ENCODE data around the gene NEUROD2.

Gene NEUROD2

DNA sequence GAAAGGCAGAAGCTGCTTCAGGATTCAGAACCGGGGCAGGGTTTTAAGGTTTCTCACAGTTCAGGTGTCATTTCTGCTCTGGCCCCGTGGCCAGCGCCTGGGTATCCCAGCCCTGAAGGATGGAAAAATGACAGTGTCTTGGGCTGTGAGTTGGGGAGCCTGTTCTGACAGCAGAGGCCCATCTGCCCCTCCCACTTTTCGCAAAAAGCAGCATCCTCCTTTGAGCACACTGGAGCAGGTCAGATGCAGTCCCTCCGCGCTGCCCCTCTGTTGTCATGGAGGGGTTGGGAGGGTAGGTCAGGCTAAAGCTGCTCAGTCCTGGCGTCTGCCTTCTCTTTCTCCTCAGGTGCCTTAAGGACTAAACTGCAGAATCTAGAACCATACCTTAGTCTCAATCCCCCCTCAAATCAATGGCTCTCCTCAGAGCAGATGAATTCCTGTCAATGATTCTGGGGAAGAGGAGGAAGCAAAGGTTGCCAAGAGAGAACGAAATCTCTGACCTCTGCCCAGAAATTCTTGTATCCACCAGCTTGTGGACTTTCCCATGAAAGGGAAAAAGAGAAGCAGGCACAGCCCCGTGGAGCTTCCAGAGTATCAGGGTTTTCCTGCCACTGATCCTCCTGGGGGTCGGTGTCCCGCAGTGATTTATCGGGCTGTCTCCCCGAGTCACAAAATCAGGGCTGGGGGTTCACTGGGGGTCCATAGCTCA, 7.3 kb downstream of the NEUROD2 start:
- H3K4me3 Mint-ChIP-seq, result no peak overlapping the region
- TF ChIP-seq, protein P1, sequence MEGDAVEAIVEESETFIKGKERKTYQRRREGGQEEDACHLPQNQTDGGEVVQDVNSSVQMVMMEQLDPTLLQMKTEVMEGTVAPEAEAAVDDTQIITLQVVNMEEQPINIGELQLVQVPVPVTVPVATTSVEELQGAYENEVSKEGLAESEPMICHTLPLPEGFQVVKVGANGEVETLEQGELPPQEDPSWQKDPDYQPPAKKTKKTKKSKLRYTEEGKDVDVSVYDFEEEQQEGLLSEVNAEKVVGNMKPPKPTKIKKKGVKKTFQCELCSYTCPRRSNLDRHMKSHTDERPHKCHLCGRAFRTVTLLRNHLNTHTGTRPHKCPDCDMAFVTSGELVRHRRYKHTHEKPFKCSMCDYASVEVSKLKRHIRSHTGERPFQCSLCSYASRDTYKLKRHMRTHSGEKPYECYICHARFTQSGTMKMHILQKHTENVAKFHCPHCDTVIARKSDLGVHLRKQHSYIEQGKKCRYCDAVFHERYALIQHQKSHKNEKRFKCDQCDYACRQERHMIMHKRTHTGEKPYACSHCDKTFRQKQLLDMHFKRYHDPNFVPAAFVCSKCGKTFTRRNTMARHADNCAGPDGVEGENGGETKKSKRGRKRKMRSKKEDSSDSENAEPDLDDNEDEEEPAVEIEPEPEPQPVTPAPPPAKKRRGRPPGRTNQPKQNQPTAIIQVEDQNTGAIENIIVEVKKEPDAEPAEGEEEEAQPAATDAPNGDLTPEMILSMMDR (IDR thresholded peaks at IDR 0.05), result no peak
- DNase-seq, result no peak
- H3K27me3 Mint-ChIP-seq (ENCODE audit: low read depth, poor library complexity), result peaks cover 100% of the 10 kb centered on the region
- H3K9me3 Mint-ChIP-seq, result no peaks in the 10 kb centered on the region
- H3K4me1 Mint-ChIP-seq, result no peaks in the 10 kb centered on the region
- no peaks in the 10 kb centered on the region for H3K36me3 Mint-ChIP-seq (ENCODE audit: low read depth)
- H3K27ac Mint-ChIP-seq, result no peak overlapping the region

DNA sequence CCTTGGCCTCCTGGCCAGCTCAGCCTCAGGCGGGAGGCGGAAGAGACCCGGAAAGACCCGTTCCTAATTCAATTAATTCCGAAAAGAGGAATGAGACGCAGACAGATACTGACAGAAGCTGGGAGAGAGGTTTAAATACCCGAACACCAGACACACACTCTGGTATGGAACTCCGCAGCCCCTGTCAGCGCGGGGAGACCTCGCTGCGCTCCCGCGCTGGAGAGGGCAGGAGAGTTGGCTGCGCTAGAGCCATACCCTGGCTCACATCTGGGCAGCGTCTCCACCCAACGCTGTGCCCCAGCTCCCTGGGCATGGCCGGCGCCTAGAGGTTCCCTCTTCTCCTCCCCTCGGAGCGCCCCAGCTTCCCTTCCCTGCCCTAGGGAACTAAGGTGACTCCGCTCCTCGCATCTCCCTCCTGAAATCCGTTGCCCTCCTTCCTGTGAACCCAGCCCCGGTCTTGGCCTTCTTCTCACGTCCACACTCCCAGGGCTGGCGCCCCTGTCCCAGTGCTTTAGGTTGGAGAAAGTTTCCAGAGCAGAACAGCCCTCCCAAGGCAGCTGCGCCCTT, 8.0 kb downstream of the NEUROD2 start:
- Mint-ChIP-seq H3K36me3 (ENCODE audit: low read depth) (no peaks in the 10 kb centered on the region), H3K4me3 (no peak overlapping the region), H3K27me3 (ENCODE audit: low read depth, poor library complexity) (peaks cover 100% of the 10 kb centered on the region), H3K9me3 (no peaks in the 10 kb centered on the region), H3K4me1 (no peaks in the 10 kb centered on the region), H3K27ac (no peak overlapping the region)
- TF ChIP-seq, protein P1 (IDR thresholded peaks at IDR 0.05), result no peak
- DNase-seq, result no peak

DNA sequence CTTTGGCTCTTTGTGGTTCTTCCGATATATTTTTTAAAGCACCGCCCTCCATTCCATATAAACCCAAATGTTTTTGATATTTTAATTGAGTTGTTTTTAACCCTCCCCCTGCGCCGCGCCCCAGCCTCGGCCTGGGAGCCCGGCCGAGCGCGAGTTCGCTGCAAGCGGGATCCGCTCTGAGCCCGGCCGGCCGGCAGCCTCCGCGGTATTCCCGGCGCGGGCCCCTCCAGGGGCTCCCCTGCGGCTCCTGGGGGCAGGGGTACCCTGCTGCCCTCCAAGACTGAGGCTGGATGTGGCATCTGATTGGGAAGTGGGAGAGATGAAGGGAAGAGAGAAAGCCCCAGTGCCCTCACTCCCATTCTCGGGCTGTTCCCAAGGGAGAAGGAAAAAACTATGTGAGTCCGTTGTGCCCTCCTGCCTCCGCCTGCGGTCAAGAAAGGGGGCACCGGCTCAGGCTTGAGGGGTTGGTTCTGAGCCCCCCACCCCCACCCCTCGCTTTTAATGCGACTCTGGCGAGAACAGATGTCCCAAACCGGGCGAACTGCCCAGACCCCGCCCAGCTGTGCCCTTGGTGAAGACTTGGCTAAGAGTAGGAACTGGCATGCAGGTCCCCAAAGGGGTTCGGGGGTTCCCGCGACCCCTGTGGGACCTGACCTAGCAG, 8.6 kb downstream of the NEUROD2 start:
- Mint-ChIP-seq H3K36me3 (ENCODE audit: low read depth) (no peaks in the 10 kb centered on the region), H3K27ac (no peak overlapping the region), H3K4me1 (no peaks in the 10 kb centered on the region), H3K9me3 (no peaks in the 10 kb centered on the region), H3K4me3 (no peak overlapping the region), H3K27me3 (ENCODE audit: low read depth, poor library complexity) (peaks cover 100% of the 10 kb centered on the region)
- TF ChIP-seq, protein P1 (IDR thresholded peaks at IDR 0.05), result no peak
- DNase-seq, result peak; percentile 43

DNA sequence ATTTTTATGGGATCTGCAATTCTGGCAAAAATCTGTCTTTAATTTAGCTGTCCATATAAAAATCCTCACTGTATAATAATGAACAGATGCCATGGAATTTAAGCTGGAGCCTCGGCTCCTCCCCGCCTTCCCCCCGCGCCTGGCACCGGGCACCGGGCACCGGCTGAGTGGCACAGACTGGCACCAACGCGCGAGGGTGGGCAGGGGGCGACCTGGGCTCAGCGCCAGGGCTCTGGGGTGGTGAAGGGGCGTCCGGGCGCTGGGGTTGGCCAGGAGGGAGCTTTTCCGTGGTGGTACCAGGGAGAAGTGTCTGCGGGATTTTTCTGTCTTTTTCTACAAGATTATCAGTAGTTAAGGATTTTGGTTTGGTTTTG, 9.1 kb downstream of the NEUROD2 start:
- no peak overlapping the region for H3K4me3 Mint-ChIP-seq
- H3K4me1 Mint-ChIP-seq, result no peaks in the 10 kb centered on the region
- no peaks in the 10 kb centered on the region for H3K9me3 Mint-ChIP-seq
- H3K27ac Mint-ChIP-seq, result no peak overlapping the region
- no peak for DNase-seq
- no peaks in the 10 kb centered on the region for H3K36me3 Mint-ChIP-seq (ENCODE audit: low read depth)
- TF ChIP-seq, protein P1 (IDR thresholded peaks at IDR 0.05), result no peak
- peaks cover 100% of the 10 kb centered on the region for H3K27me3 Mint-ChIP-seq (ENCODE audit: low read depth, poor library complexity)

DNA sequence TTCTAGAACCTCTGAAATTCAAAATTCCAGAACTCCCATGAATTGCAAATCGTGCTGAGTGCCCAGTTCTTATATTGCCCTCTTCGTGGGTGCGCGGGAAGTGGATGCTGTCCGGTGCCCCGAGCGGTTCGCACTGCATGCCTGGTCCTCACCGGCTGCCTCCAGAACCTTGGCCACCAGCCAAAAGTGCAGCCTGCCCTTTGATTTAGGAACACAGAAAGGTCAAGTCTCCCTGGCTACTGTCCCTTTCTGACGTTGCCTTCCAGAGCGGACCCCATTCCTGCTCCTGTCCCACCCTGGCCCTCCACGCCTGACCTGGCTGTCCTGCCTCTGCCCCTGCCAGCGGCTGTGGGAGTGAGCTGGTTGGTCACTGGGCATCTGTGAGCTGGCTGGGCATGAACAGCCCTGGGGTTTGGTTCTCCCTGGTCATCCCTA, 9.7 kb downstream of the NEUROD2 start:
- no peak overlapping the region for H3K27ac Mint-ChIP-seq
- H3K4me3 Mint-ChIP-seq, result no peak overlapping the region
- H3K36me3 Mint-ChIP-seq (ENCODE audit: low read depth), result no peaks in the 10 kb centered on the region
- H3K9me3 Mint-ChIP-seq, result no peaks in the 10 kb centered on the region
- TF ChIP-seq, protein P1 (IDR thresholded peaks at IDR 0.05), result no peak
- H3K27me3 Mint-ChIP-seq (ENCODE audit: low read depth, poor library complexity), result peaks cover 100% of the 10 kb centered on the region
- DNase-seq, result no peak
- H3K4me1 Mint-ChIP-seq, result no peaks in the 10 kb centered on the region

Data from nephron progenitor cell (in vitro differentiated cells).